Hematopoietic multipotent progenitor cell treated with erythropoietin and hydrocortisone succinate and interleukin-3 and kit ligand, for 17 days (in vitro differentiated cells): ENCODE data around the gene SRGAP2B.
"Not testable (repeated sequence)": the region's sequence is repeated elsewhere in the genome, so short reads cannot be mapped to it uniquely, and the experiment has no call there.

ENCODE experiments used
- DNase-seq: peaks from one replicate; pipeline ENCODE4 v3.0.0-alpha.2; 2015; ENCODE audit warnings: low spot score

SRGAP2B gene

GRCh38 chr1:145041519-145041918 is 53.6 kb downstream of the SRGAP2B start:
- DNase-seq = not testable (repeated sequence)

GRCh38 chr1:145036019-145036418 is 59.1 kb downstream of the SRGAP2B start:
- not testable (repeated sequence) for DNase-seq

- DNase-seq = not testable (repeated sequence)
Measured at GRCh38 chr1:145033523-145033922, 61.6 kb downstream of the SRGAP2B start.

GRCh38 chr1:145027251-145027650 is 67.9 kb downstream of the SRGAP2B start:
- DNase-seq = not testable (repeated sequence)

- not testable (repeated sequence) for DNase-seq
Measured at GRCh38 chr1:145025286-145025685, 69.8 kb downstream of the SRGAP2B start.

GRCh38 chr1:145022259-145022658 is 72.9 kb downstream of the SRGAP2B start:
- not testable (repeated sequence) for DNase-seq

- not testable (repeated sequence) for DNase-seq
Measured at GRCh38 chr1:145021749-145022148, 73.4 kb downstream of the SRGAP2B start.

GRCh38 chr1:145019709-145020108 is 75.4 kb downstream of the SRGAP2B start:
- not testable (repeated sequence) for DNase-seq

- not testable (repeated sequence) for DNase-seq
Measured at GRCh38 chr1:145017725-145018124, 77.4 kb downstream of the SRGAP2B start.

GRCh38 chr1:145016492-145016862 is 78.7 kb downstream of the SRGAP2B start:
- not testable (repeated sequence) for DNase-seq

- DNase-seq = not testable (repeated sequence)
Measured at GRCh38 chr1:145015744-145016491, 79.2 kb downstream of the SRGAP2B start.

GRCh38 chr1:145013353-145013752 is 81.8 kb downstream of the SRGAP2B start:
- not testable (repeated sequence) for DNase-seq

- not testable (repeated sequence) for DNase-seq
Measured at GRCh38 chr1:145011811-145012210, 83.3 kb downstream of the SRGAP2B start.

- not testable (repeated sequence) for DNase-seq
Measured at GRCh38 chr1:145010580-145010979, 84.5 kb downstream of the SRGAP2B start.

GRCh38 chr1:145009928-145010327 is 85.2 kb downstream of the SRGAP2B start:
- not testable (repeated sequence) for DNase-seq

GRCh38 chr1:145008388-145008787 is 86.7 kb downstream of the SRGAP2B start:
- not testable (repeated sequence) for DNase-seq

GRCh38 chr1:145005142-145005541 is 90.0 kb downstream of the SRGAP2B start:
- DNase-seq = not testable (repeated sequence)

GRCh38 chr1:145001381-145001780 is 93.7 kb downstream of the SRGAP2B start:
- not testable (repeated sequence) for DNase-seq

- DNase-seq = not testable (repeated sequence)
Measured at GRCh38 chr1:145000743-145001326, 94.3 kb downstream of the SRGAP2B start.

GRCh38 chr1:145000074-145000742 is 94.9 kb downstream of the SRGAP2B start:
- DNase-seq = not testable (repeated sequence)

GRCh38 chr1:144998981-144999273 is 96.2 kb downstream of the SRGAP2B start:
- DNase-seq = not testable (repeated sequence)

- DNase-seq = not testable (repeated sequence)
Measured at GRCh38 chr1:144998134-144998980, 96.8 kb downstream of the SRGAP2B start.
